Kidney (tissue), 14 donors: ENCODE results near the gene SH3GL3. TPM values are rescaled to one million over a fixed set of nuclear protein-coding genes. Genes with fewer than 3 reads are reported as not detected.

ENCODE experiments used
- DNase-seq, 5 donors: peaks; one replicate each; pipeline ENCODE4 v3.0.0-alpha.2; 2013 to 2020
- FAIRE-seq: peaks from 2 replicates; lab custom pipeline; 2012; peaks lifted over from hg19 to GRCh38; lab: Jason Lieb, UNC
- H3K27ac ChIP-seq, 2 donors: one replicate each; pipeline ENCODE4 v1.7.0; 2013; ENCODE audit warnings: low read depth in 2 of 2, low read length in 2 of 2, inconsistent platforms in 1 of 2
- H3K27me3 ChIP-seq: one replicate; pipeline ENCODE4 v1.7.1; 2013; ENCODE audit warnings: low read length, inconsistent platforms; ENCODE audit not compliant: control insufficient read depth, insufficient read depth
- H3K36me3 ChIP-seq, 3 donors: one replicate each; pipeline versions ENCODE4 v1.7.0 to v1.7.1; 2013; ENCODE audit warnings: low read length in 3 of 3, control low read depth in 1 of 3, inconsistent platforms in 1 of 3; ENCODE audit not compliant: insufficient read depth in 3 of 3, control insufficient read depth in 2 of 3
- H3K4me1 ChIP-seq, 3 donors: one replicate each; pipeline versions ENCODE4 v1.7.0 to v1.7.1; 2013; ENCODE audit warnings: low read length in 3 of 3, inconsistent platforms in 1 of 3, low read depth in 1 of 3; ENCODE audit not compliant: control insufficient read depth in 2 of 3, insufficient read depth in 2 of 3
- H3K4me3 ChIP-seq, 3 donors: one replicate each; pipeline versions ENCODE4 v1.7.0 to v1.8.1; 2013; ENCODE audit warnings: low read length in 3 of 3, control low read depth in 1 of 3, inconsistent platforms in 1 of 3
- H3K9ac ChIP-seq, 3 donors: one replicate each; pipeline versions ENCODE4 v1.7.0 to v1.7.1; 2013; ENCODE audit warnings: low read length in 3 of 3, control low read depth in 1 of 3, inconsistent platforms in 1 of 3
- H3K9me3 ChIP-seq, 3 donors: one replicate each; pipeline versions ENCODE4 v1.7.0 to v1.7.1; 2013; ENCODE audit warnings: low read length in 3 of 3, control low read depth in 1 of 3, inconsistent platforms in 1 of 3; ENCODE audit not compliant: control insufficient read depth in 2 of 3, insufficient read depth in 1 of 3
- CTCF ChIP-seq: IDR thresholded peaks from 3 replicates; pipeline ENCODE4 v1.5.1; 2012; ENCODE audit warnings: mild to moderate bottlenecking, moderate library complexity, borderline replicate concordance; ENCODE audit not compliant: insufficient read depth; ENCODE audit errors: extremely low read depth
- intact Hi-C: fragments of 100-400 bp; cut with DNase I; formaldehyde crosslinking; loops from one replicate; pipeline ENCODE4 v1.11.1; 2022
- polyA plus RNA-seq: library from polyadenylated mRNA; stranded (reverse); fragments of 350-450 nt; fragmentation: Illumina TruSeq; extraction: RNeasy Lipid Tissue Mini Kit (QIAGEN cat#74804); gene quantifications from one replicate; pipeline ENCODE4 v1.2.3, GENCODE V29; 2014; ENCODE audit warnings: low read depth, low replicate concordance; ENCODE audit not compliant: insufficient read depth
- total RNA-seq: library from RNA; stranded (reverse); fragmentation: NEBNext Ultra II Directional; extraction: Animal tissue kit (Norgen Biotek cat#: 25700); gene quantifications from one replicate; pipeline ENCODE4 v1.2.1, GENCODE V29; 2021
- donor health status: control.
- donor health status: control.
- donor health status: control.
- donor health status: control.
- donor health status: control.
- donor health status: DM: yes; HTN: yes; CAD: no.
- donor health status: Normal renal cell carcinoma (clear cell type).

SH3GL3 gene
- total and polyA plus RNA-seq, 2 donors from 2014 or later, result 0.47 TPM; not detected in 1

- Histone ChIP-seq H3K4me3 (no peak overlapping the region), H3K9ac (no peak overlapping the region), H3K36me3 (no peaks in the 10 kb centered on the region), H3K27ac (no peak overlapping the region), H3K4me1 (no peaks in the 10 kb centered on the region), H3K9me3 (no peaks in the 10 kb centered on the region), H3K27me3 (no peaks in the 10 kb centered on the region)
- peak in 2 of 5 donors; percentile 29 to 50 for DNase-seq
- no peak for FAIRE-seq
- intact Hi-C loops, result loop anchor here (10.0 kb wide), 1 partner anchor 121 kb away; the partner anchor contains the start of gene SH3GL3
- peak; percentile 43 for TF ChIP-seq CTCF
Measured at GRCh38 chr15:83565553-83566159, 118.5 kb downstream of the SH3GL3 start.

- no peak for TF ChIP-seq CTCF
- DNase-seq, result no peak
- intact Hi-C loops, result loop anchor here (10.0 kb wide), 1 partner anchor 123 kb away; the partner anchor contains the start of gene SH3GL3
- Histone ChIP-seq H3K27ac (no peak overlapping the region), H3K9ac (no peak overlapping the region), H3K4me1 (no peaks in the 10 kb centered on the region), H3K27me3 (no peaks in the 10 kb centered on the region), H3K36me3 (no peaks in the 10 kb centered on the region), H3K9me3 (no peaks in the 10 kb centered on the region), H3K4me3 (no peak overlapping the region)
- FAIRE-seq, result no peak
Measured at GRCh38 chr15:83567318-83567717, 120.2 kb downstream of the SH3GL3 start.

GRCh38 chr15:83569341-83569740 lies 122.2 kb downstream of the SH3GL3 start:
- Histone ChIP-seq H3K4me3 (no peak overlapping the region), H3K9ac (no peak overlapping the region), H3K27me3 (no peaks in the 10 kb centered on the region), H3K9me3 (no peaks in the 10 kb centered on the region), H3K27ac (no peak overlapping the region), H3K36me3 (no peaks in the 10 kb centered on the region), H3K4me1 (no peaks in the 10 kb centered on the region)
- DNase-seq (no peak), FAIRE-seq (no peak)
- intact Hi-C loops, result loop anchor here (10.0 kb wide), 1 partner anchor 125 kb away; the partner anchor contains the start of gene SH3GL3
- no peak for TF ChIP-seq CTCF
